GM21447 (cell line): ENCODE data around the gene CCDC142.
"Not testable (repeated sequence)": the region's sequence is repeated elsewhere in the genome, so short reads cannot be mapped to it uniquely, and the experiment has no call there.

Source experiments
- ATAC-seq: cut with Tn5 transposase; IDR thresholded peaks from one replicate; pipeline ENCODE4 v1.9.1; 2021; ENCODE audit not compliant: unreplicated experiment

CCDC142 gene

DNA sequence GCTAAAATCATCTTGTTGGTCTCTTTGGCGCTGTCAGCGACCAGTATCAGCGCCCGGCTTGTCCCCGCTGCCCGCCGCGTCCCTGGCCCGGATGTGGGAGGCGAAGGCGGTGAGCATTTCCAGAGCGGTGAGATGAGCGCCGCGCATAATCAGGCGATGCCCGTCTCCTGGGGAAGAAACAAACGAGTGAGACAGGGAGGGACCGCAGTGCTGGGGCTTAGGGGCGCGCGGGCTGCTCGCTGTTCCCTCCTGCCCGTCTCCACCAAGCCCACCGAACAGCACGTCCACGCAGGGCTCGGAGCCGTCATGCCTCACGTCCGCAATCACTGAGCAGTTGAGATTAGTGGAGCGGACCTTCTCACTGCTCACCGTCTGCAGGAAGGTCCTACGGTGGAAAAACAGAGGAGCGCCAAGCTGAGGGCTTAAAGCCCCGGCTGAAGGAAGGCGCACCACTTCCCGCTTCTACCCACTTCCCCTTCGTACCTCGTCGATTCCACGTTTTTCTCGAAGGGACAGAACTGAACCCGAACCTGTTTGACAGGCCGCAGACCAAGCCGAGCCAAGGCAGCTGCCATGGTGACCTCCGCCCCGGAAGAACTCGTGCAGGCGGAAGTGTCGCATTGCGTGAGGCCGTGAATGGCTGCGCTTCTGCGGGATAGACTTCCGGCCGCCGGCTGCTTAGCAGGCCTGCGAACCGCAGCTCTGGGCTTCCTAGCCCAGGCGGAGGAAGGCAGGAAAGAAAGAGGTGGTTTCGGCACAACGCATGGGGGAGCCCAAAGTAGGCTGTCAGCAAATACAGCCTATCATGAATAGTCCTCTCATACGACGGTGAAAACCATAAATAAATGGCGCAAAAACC lies 10.5 kb downstream of the CCDC142 start, which contains the start of gene MRPL53:
Gene MRPL53, minus strand, starts transcription at position 595 of the 859 bp plus-strand sequence. Its CDS starts 20 bp downstream, at position 575.
- peak; percentile 85 for ATAC-seq

DNA sequence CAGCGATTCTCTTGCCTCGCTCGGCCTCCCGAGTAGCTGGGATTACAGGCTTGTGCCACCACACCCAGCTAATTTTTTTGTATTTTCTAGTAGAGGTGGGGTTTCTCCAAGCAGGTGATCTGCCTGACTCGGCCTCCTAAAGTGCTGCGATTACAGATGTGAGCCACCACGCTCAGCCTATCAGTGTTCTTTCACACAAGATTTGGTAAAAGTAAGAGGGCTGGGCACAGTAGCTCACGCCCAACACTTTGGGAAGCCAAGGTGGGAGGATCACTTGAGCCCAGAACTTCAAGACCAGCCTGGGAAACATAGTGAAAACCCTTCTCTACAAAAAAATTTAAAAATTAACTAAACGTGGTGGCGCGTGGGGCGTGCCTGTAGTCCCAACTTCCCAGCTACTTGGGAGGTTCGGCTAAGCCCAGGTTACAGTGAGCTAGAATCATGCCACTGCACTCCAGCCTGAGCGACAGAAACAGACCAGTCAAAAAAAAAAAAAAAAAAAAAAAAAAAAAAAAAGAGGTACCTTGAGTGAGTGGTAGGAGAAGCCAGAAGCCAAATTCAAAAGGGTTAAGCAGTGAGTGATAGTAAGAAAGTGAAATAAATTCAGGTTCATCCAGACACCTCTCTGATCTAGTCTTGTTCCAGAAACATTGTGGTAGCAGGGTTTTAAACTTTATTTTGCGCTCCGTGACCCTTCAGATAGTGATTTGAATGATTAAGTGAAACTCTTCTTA lies 11.3 kb downstream of the CCDC142 start:
- no peak for ATAC-seq

DNA sequence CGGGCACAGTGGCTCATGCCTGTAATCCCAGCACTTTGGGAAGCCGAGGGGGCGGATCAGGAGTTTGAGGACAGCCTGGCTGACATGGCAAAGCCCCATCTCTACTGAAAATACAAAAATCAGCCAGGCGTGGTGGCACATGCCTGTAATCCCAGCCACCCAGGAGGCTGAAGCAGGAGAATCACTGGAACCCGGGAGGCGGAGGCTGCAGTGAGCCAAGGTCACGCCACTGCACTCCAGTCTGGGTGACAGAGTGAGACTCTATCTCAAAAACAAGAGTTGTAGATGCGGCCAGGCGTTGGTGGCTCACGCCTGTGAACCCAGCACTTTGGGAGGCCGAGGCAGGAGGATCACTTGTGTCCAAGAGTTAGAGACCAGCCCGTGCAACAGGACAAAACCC lies 12.1 kb downstream of the CCDC142 start:
- not testable (repeated sequence) for ATAC-seq

DNA sequence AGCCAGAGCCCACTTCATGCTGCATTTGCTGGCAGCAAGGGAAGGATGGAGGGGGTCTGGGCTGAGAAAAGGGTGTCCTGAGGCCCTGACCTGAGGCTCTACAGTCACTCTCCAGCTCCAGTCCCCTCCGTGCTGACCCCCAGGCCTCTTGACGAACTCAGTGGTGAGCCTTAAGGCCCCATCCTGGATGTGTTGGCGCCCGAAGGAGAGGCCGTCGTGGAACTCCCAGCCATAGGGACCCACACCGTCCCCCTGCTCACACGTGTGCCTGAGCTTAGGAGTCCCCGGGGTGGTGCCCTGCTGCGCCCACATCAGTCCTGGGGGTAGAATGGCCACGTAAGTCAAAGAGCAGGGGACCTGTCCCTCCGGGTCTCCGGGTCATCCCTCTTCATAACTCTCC lies 18.4 kb downstream of the CCDC142 start:
- no peak for ATAC-seq

DNA sequence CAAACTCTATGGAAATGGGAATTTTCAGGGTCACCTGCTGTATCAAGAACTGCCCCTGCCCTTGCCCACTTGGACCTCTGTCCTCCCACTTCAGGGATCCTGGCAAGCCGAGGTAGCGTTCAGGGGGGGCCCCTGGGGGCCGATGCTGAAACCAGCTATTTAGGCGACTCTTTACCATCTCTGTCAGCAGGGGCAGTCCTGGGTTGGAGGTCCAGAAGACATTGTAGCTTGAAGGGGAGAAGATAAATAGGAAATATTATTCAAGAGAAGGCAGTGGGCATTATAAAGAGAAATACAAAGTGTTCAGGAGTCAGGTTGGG lies 20.1 kb downstream of the CCDC142 start:
- no peak for ATAC-seq

DNA sequence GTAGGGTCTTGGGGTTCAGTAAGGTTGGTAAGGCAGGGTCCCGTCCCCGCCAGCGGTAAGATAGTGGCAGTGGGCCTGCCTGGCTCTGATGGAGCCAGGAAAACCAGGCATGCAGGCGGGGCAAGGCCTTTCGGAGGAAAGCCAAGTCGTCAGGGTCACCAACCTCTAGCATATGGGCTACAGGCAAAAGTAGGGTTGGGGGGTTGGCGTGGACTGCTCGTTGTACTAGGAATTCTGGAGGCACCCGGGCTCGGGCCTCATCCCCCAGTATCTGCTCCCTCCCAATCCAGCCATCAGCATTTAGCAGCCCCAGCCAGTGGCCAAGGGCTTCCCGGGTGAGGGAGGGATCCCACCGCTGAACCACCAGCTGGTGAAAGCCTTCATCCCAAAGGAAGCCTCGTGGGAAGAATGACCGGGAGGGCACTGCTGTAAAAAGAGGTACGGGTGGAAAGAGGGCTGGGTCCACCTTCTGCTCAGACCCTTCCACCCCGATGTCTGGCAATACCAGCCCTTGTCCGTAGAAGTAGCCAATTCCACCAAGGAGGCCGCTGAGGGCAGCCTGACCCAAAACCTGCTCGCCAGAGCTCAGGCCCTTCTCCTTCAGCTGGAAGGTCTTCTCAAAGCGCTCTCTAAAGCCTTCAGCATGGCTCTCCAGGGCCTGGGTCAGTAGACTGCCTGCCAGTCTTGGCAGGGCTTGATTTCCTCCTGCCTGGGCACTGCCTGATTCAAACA lies 20.6 kb downstream of the CCDC142 start:
- ATAC-seq = no peak

DNA sequence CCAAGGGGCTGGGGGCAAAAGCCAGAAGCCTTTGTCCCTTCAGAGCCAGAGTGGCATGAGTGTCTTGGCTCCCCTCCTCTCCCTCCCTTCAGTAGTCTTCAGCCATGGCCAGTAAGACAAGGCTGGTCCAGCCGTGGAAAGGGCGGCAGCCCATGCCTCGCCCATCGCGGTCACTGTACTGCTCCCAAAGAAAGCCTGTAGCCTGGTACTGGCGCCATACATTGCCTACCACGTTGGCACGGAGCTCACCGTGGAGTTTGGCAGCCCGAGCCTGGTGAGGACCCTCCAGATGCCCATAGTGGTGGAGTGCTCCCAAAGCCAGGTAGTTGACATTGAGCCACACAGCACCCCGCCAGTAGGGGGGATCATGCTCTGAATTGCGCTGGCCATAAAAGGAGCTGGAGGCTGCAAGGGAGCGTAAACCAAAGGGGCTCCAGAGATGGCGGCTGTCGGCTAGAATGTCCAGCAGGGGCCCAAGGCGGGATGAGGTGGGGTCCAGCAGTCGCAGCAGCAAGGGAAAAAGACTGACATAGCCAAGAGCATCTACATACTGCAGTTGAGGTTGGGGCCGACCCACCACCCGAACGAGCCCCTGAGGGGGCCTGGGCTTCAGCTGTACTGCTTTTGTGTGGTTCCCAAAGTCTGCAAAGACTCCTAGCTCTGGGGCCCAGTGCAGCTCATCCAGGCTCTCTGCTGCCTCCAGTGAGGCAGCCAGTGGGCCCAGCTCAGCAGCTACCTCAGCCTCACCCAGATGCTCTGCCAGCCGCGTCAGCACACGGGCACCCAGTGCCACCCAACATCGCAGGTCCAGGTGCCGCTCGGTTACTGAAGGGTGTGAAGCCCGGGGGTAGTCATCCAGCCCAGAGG lies 21.4 kb downstream of the CCDC142 start:
- no peak for ATAC-seq

DNA sequence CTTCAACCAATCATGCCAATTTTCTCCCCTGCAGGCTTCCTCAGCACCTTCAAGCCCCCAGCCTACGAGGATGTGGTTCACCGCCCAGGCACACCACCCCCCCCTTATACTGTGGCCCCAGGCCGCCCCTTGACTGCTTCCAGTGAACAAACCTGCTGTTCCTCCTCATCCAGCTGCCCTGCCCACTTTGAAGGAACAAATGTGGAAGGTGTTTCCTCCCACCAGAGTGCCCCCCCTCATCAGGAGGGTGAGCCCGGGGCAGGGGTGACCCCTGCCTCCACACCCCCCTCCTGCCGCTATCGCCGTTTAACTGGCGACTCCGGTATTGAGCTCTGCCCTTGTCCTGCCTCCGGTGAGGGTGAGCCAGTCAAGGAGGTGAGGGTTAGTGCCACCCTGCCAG lies 22.6 kb downstream of the CCDC142 start:
- not testable (repeated sequence) for ATAC-seq

DNA sequence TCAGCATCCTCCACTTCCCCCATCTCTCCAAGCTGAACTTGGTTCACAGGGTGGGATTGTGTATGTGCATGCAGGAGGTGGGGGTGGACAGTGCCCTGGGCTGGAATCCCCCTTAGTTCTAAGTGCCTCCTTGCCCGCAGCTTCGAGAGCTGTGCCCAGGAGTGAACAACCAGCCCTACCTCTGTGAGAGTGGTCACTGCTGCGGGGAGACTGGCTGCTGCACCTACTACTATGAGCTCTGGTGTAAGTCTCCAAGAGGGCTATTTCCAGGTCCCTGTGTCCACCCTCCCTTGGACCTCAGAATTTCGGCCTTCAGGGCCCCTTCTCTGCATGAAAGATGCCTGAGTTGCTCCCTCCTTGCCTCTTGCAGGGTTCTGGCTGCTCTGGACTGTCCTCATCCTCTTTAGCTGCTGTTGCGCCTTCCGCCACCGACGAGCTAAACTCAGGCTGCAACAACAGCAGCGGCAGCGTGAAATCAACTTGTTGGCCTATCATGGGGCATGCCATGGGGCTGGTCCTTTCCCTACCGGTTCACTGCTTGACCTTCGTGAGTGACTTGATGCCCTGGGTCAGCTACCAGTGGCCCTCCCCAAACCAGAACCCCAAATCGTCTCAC lies 23.2 kb downstream of the CCDC142 start:
- not testable (repeated sequence) for ATAC-seq

DNA sequence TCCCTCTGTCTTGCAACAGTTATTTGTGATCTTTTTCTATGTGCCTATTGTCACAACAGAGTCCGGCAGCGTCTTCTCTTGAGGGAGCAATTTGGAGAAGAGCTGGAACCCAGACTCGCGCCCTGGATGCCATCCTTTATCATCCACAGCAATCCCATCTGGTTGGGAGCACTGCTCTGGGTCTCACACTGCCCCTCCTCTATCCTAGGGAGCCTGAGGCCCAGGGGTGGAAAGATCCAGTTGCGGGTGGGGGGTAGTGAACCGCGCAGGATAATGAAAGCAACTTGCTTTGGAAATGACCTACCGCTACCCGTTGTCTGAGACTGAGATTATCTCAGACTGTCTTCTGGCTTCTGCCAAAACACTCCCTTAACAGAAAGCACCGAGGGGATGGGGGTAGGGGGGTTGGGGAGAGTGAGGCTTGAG lies 23.8 kb downstream of the CCDC142 start:
- no peak for ATAC-seq

DNA sequence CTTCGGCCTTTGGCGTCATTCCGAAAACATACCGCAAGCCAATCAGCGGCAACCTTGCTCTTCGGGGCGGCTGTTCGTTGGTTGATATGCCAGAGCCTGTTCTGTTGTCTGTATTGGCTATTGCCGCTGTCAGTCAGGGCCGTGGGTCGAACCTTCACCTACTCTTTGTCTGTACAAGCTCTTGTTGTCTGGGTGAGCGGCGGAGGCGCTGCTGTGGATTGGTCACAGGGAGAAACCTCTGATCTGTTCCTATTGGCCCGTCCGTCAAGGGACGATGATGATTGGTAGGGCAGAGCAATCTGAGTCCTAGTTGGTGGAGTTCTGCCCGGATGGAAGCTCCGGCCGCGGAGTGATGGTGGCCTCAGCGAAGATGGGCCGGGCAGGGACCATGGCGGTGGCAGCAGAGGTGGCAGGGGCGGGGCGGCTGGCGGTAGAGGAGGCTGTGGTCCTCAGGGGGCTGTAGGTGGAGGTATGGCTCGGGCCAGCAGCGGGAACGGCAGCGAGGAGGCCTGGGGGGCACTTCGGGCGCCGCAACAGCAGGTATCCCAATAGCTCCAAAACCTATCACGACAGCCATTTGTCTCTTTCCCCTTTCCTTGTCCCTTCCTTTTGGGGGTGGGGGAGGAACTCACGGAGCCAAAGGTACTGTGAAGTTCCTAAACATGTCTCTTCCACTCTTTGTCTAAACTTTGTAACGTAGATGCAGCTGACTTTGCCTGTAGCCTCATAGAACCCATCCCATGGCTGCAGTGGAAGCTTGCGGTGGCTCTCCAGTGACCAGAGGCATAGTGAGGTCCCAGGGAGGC lies 24.5 kb downstream of the CCDC142 start, which contains the start of gene WBP1:
Gene WBP1, plus strand, starts transcription at position 307 of the 806 bp plus-strand sequence. Its CDS starts 165 bp downstream, at position 472.
- ATAC-seq = peak; percentile 86

DNA sequence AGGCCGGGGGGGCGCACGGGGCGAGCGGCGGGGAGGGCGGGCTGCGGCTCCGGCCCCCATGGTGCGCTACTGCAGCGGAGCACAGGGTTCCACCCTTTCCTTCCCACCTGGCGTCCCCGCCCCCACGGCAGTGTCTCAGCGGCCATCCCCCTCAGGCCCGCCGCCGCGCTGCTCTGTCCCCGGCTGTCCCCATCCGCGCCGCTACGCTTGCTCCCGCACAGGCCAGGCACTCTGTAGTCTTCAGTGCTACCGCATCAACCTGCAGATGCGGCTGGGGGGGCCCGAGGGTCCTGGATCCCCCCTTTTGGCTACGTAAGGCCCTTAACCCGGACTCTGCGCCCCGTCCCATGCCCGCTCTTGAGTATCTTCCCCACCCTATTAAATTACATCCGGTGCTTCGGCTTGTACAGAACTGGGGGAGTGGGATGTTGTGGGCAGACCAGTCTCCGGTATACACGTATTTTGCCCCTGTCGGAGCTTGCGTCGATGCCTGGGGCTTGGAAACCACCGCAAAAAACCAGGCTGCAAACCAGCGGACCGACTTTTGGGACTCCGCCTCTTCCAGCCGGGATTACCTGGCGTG lies 25.2 kb downstream of the CCDC142 start:
- peak; percentile 30 for ATAC-seq

DNA sequence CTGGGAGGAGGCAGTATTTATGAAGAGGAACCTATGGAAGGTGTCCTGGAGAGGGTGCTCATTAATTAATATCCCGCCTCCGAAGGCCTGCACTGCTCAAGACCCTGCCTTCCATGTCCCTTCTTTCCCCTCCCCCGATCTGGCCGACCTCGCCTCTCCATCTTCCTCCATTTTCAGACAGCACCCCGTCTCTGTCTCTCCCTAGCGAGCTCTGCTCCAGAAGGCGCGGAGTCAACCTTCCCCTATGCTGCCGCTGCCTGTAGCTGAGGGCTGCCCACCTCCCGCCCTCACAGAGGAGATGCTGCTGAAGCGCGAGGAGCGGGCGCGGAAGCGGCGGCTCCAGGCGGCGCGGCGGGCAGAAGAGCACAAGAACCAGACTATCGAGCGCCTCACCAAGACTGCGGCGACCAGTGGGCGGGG lies 25.7 kb downstream of the CCDC142 start:
- no peak for ATAC-seq

DNA sequence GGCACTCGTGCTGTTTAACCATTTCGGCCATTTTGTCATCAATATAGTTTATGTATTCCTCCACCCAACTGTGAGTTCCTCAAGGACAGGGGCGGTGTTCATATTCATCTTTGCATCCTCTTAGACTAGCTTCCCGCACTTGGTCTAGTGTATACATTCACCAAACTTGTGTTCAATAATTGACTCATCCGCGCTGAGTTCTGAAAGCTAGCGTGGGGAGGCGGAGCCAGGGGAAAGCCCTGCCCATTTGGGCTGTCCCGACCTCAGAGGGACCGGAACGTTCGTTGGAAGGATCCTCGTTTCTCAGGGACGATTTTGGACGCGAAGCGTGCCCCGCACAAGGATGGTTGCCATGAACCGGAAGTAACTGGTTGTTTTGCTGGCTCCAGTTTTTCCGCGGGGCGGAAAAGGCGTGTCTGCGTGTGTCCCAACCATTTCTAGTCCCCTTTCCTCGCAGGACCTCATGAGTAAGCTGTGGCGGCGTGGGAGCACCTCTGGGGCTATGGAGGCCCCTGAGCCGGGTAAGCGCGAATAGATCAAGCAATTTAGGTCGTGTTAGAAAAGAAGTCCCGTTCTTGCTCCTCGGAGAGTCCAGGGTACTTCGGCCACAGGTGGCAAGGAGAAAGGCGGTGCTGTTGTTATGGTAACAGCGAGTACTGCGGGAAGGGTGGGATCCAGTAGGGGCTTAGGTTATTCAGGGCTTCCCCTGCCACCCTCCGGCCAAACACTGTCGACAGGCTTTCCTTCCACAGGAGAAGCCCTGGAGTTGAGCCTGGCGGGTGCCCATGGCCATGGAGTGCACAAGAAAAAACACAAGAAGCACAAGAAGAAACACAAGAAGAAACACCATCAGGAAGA lies 27.9 kb downstream of the CCDC142 start, which contains the start of gene INO80B:
Gene INO80B, plus strand, starts transcription at position 434 of the 858 bp plus-strand sequence. Its CDS starts 30 bp downstream, at position 464.
- peak; percentile 38 for ATAC-seq

DNA sequence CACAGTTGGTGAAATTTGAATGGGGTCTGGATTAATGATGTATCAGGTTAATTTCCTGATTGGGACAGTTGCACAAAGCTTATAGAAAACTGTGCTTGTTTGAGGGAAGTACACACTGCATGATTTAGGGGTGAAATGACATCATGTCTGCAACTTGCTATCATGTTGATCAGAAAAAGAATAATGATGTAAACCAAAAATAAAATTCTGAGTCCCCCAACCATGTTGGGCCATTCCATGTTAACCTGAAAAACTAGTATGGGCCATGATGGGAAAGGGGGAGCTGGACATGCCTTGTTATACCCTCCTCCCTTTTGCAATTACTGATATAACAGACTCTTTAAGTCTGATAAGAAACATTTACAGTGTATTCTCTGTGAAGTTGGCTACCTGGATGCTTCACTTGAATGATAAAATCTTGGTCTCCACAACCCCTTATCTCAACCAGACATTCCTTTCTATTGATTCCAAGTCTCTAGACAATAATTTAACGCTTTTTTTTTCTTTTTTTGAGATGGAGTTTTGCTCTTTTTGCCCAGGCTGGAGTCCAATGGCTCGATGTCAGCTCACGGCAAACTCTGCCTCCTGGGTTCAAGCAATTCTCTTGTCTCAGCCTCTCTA lies 32.1 kb downstream of the CCDC142 start:
- no peak for ATAC-seq

DNA sequence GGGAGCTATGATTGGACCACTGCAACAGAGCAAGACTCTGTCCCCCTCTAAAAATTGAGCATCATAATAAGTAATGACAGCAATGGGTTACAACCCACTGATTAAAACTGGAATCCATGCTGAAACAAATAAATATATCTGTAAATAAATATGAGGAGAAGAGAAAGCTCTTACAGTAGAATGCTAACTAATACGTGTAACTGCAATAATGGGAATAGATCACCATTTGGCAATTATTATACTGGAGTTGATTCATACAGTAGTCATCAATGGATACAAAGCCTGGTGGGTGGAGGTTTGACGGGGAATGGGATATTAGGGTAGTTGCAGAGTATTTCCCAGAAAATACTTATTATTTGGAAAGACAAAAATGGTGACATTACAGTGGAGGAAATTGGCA lies 34.0 kb downstream of the CCDC142 start:
- ATAC-seq = no peak
